Lung (tissue), 12 donors: ENCODE data around the gene RAB11FIP2. TPM values are rescaled to one million over a fixed set of nuclear protein-coding genes. Genes with fewer than 3 reads are reported as not detected.

Experiments used
- ATAC-seq: fragments of 200-7000 bp; cut with Tn5 transposase; one replicate; pipeline ENCODE4 v1.9.1; 2020; ENCODE audit warnings: moderate number of reproducible peaks; ENCODE audit not compliant: insufficient read depth, low FRiP score
- DNase-seq, 3 donors: peaks; one replicate each; pipeline ENCODE4 v3.0.0-alpha.2; 2013 to 2017
- H3K27ac ChIP-seq, 2 donors: one replicate each; pipeline ENCODE4 v1.5.1; 2013; ENCODE audit warnings: mild to moderate bottlenecking in 2 of 2, moderate library complexity in 2 of 2, control low read depth in 1 of 2, inconsistent platforms in 1 of 2, low read depth in 1 of 2, low read length in 1 of 2
- H3K27me3 ChIP-seq, 3 donors: one replicate each; pipeline ENCODE4 v1.5.1; 2013; ENCODE audit warnings: low read length in 2 of 3; ENCODE audit not compliant: control insufficient read depth in 3 of 3, insufficient read depth in 3 of 3
- H3K36me3 ChIP-seq, 4 donors: one replicate each; pipeline ENCODE4 v1.5.1; 2013; ENCODE audit warnings: low read length in 4 of 4, mild to moderate bottlenecking in 1 of 4, moderate library complexity in 1 of 4; ENCODE audit not compliant: control insufficient read depth in 4 of 4, insufficient read depth in 4 of 4
- H3K4me1 ChIP-seq, 5 donors: one replicate each; pipeline ENCODE4 v1.5.1; 2013; ENCODE audit warnings: low read length in 5 of 5, mild to moderate bottlenecking in 2 of 5, moderate library complexity in 1 of 5; ENCODE audit not compliant: control insufficient read depth in 5 of 5, insufficient read depth in 5 of 5
- H3K4me3 ChIP-seq: one replicate; pipeline ENCODE4 v1.5.1; 2013; ENCODE audit warnings: mild to moderate bottlenecking, control low read depth, moderate library complexity
- H3K9ac ChIP-seq, 2 donors: one replicate each; pipeline ENCODE4 v1.5.1; 2013; ENCODE audit warnings: low read length in 2 of 2, control low read depth in 1 of 2; ENCODE audit not compliant: insufficient read depth in 1 of 2
- H3K9me3 ChIP-seq, 4 donors: one replicate each; pipeline ENCODE4 v1.5.1; 2013; ENCODE audit warnings: low read length in 3 of 4, mild to moderate bottlenecking in 1 of 4, moderate library complexity in 1 of 4; ENCODE audit not compliant: control insufficient read depth in 4 of 4, insufficient read depth in 3 of 4
- WGBS, 2 donors: extraction: QIAGEN DNeasy Blood & Tissue Kit; methylation state at CpG; one replicate each; pipeline ENCODE4 v1.1.7; 2013; 5-methylcytosine and 5-hydroxymethylcytosine counted together
- polyA plus RNA-seq, 2 donors: library from polyadenylated mRNA; stranded (reverse); fragments of 200-250 nt; gene quantifications; one replicate each; pipeline ENCODE4 v1.2.1, GENCODE V29; 2013
- total RNA-seq, 2 donors: library from RNA; depleted of rRNA in 1 of 2; stranded (reverse); fragments of >200 nt in 1 of 2; gene quantifications; one replicate each; pipeline ENCODE4 v1.2.1, GENCODE V29; 2014 to 2021
- TF ChIP-seq, protein P1 (sequence below): IDR thresholded peaks from 2 replicates; pipeline ENCODE4 v1.5.1; 2012; ENCODE audit warnings: mild to moderate bottlenecking; ENCODE audit errors: control extremely low read depth, extremely low read depth
- donor health status: control.
- donor health status: control.
- donor health status: Bipolar disorder and iron deficiency.
- donor health status: healthy.
- donor health status: DM: yes; HTN: yes; CAD: no.

Gene RAB11FIP2
- total and polyA plus RNA-seq, 4 donors, result 4.2 to 52.4 (median 12.8) TPM

DNA sequence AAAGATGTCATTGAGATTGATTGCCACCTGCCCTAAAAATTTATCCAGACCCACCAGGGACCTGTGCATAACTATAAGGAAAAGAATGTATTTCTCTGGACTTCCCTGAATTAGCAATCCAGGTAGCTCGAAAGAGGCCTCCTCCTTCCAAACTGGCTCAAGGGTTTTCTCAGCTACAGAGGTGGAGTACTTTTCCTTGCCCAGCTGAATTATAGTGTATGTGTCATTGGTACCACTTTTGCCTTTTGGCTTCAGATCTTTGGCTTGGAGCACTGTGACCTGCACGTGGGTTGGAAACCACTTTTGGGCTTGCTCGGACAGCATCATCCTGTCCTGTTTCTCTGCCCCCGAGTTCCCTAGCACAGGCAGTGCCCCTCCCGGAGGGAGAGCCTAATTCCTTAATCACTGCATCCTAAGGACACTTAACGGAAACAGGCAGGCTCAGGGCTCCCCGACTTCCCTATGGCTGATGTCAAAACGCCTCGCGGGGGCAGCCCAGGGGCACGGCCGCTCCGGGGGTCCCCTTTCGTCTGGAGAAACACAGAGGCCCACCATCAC is 825 bp downstream of the RAB11FIP2 start:
- Histone ChIP-seq H3K4me3 (peak overlapping the region; percentile 60), H3K27ac (peak overlapping the region; percentile 84 to 93), H3K9ac (peak overlapping the region; percentile 70 to 75), H3K36me3 (no peaks in the 10 kb centered on the region), H3K4me1 (peaks cover 0 to 38% (median 3%) of the 10 kb centered on the region in 5 donors), H3K9me3 (no peaks in the 10 kb centered on the region), H3K27me3 (no peaks in the 10 kb centered on the region)
- ATAC-seq (peak; percentile 63), DNase-seq (peak; percentile 44 to 56 (median 45))
- 0% methylated on average over 14 of the region's 14 CpGs for WGBS, 2 donors
- TF ChIP-seq, protein P1, sequence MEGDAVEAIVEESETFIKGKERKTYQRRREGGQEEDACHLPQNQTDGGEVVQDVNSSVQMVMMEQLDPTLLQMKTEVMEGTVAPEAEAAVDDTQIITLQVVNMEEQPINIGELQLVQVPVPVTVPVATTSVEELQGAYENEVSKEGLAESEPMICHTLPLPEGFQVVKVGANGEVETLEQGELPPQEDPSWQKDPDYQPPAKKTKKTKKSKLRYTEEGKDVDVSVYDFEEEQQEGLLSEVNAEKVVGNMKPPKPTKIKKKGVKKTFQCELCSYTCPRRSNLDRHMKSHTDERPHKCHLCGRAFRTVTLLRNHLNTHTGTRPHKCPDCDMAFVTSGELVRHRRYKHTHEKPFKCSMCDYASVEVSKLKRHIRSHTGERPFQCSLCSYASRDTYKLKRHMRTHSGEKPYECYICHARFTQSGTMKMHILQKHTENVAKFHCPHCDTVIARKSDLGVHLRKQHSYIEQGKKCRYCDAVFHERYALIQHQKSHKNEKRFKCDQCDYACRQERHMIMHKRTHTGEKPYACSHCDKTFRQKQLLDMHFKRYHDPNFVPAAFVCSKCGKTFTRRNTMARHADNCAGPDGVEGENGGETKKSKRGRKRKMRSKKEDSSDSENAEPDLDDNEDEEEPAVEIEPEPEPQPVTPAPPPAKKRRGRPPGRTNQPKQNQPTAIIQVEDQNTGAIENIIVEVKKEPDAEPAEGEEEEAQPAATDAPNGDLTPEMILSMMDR, result no peak

DNA sequence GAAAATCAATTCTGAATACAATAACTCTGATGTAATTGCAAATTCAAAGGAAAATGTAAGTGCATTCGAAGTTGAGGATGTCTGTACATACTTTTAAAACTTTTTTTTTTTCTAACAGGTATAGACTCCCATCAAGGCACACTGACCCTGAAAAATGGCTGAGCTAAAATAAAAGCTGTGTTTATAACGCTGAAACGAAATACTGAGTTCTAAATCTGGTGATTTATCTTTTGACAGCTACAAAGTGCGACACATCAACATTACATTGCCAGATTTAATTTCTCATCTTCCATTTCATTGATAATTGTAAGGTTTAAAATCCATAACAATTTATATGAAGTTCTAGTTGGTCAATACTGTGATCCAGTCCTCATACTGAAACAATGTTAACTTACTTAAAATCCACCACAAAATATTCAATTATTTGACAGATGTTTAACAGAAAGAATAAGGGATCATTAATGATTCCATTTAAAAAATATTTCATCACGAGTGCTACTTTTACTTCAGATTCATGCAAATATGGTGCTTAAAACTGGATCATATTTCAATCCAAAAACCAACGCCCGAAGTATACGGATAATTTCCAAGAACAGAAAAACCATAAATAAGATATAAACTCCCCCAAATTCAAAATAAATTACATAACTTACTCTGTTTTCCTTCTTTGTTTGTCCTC is 1.4 kb downstream of the RAB11FIP2 start:
- H3K9me3 ChIP-seq, result no peaks in the 10 kb centered on the region
- H3K9ac ChIP-seq, result peak overlapping the region in 1 of 2 donors; percentile 75
- no peak for DNase-seq
- TF ChIP-seq, protein P1, result no peak
- no peak overlapping the region for H3K4me3 ChIP-seq
- H3K36me3 ChIP-seq, result no peaks in the 10 kb centered on the region
- ATAC-seq, result no peak
- H3K4me1 ChIP-seq, result peaks cover 0 to 44% (median 3%) of the 10 kb centered on the region in 5 donors
- H3K27me3 ChIP-seq, result no peaks in the 10 kb centered on the region
- peak overlapping the region in 1 of 2 donors; percentile 93 for H3K27ac ChIP-seq
- WGBS, 2 donors, result 59 to 77% methylated on average over 8 of the region's 8 CpGs

DNA sequence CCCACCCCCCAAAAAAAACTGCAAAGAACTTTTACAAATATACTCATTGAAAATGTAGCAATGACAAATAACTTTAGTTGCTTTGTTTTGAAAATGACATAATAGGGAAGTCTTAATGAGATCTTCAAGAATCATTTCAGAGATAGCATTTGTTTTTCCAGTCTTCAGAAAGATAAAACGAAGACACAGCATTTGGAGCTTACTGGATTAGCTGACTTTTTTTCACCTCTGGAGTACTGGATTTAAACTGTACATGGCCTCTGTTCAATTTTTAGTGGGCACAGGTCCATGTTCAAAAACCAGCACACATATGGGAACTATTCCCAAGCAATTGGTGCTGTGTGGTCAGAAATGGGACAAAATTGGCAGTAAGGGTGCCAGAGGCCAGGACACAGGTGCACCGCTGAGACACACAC is 3.9 kb downstream of the RAB11FIP2 start:
- Histone ChIP-seq H3K36me3 (peaks cover 0 to 7% (median 0%) of the 10 kb centered on the region in 4 donors), H3K9ac (no peak overlapping the region), H3K27ac (no peak overlapping the region), H3K4me1 (peaks cover 0 to 47% (median 7%) of the 10 kb centered on the region in 5 donors), H3K27me3 (no peaks in the 10 kb centered on the region), H3K4me3 (no peak overlapping the region), H3K9me3 (no peaks in the 10 kb centered on the region)
- ATAC-seq, result no peak
- no peak for DNase-seq
- 72 to 92% methylated on average over 2 of the region's 2 CpGs for WGBS, 2 donors
- TF ChIP-seq, protein P1, result no peak
